Activated gamma-delta T cell treated with Interleukin-2 at 50 U/mL for 16 hours (primary cell): Measurements from ENCODE around the gene NPFFR2.
"Not testable (repeated sequence)": the region's sequence is repeated elsewhere in the genome, so short reads cannot be mapped to it uniquely, and the experiment has no call there.

Experiments
- DNase-seq: peaks from one replicate; pipeline ENCODE4 v3.0.0-alpha.2; 2020

The NPFFR2 gene

GRCh38 chr4:72112514-72113156, 80.8 kb downstream of the NPFFR2 start:
- DNase-seq: no peak

GRCh38 chr4:72118017-72118416, 86.2 kb downstream of the NPFFR2 start:
- no peak for DNase-seq

- DNase-seq: no peak
Observed at GRCh38 chr4:72119946-72120345, 88.1 kb downstream of the NPFFR2 start.

GRCh38 chr4:72128741-72129140, 96.9 kb downstream of the NPFFR2 start:
- no peak for DNase-seq

GRCh38 chr4:72136429-72136828, 104.6 kb downstream of the NPFFR2 start:
- no peak for DNase-seq

GRCh38 chr4:72139997-72140396, 108.2 kb downstream of the NPFFR2 start:
- DNase-seq: not testable (repeated sequence)

GRCh38 chr4:72144241-72144640, 112.4 kb downstream of the NPFFR2 start:
- no peak for DNase-seq

GRCh38 chr4:72152731-72153130, 120.9 kb downstream of the NPFFR2 start:
- DNase-seq: no peak

GRCh38 chr4:72153634-72154033, 121.8 kb downstream of the NPFFR2 start:
- DNase-seq: not testable (repeated sequence)

- DNase-seq: not testable (repeated sequence)
Observed at GRCh38 chr4:72169285-72169684, 137.5 kb downstream of the NPFFR2 start.

GRCh38 chr4:72169861-72170260, 138.1 kb downstream of the NPFFR2 start:
- no peak for DNase-seq

GRCh38 chr4:72171761-72172160, 140.0 kb downstream of the NPFFR2 start:
- no peak for DNase-seq

- DNase-seq: no peak
Observed at GRCh38 chr4:72179342-72179741, 147.5 kb downstream of the NPFFR2 start.

- DNase-seq: no peak
Observed at GRCh38 chr4:72186714-72187113, 154.9 kb downstream of the NPFFR2 start.

GRCh38 chr4:72194046-72194445, 162.2 kb downstream of the NPFFR2 start:
- no peak for DNase-seq

- no peak for DNase-seq
Observed at GRCh38 chr4:72194453-72194852, 162.7 kb downstream of the NPFFR2 start.
